PC-3 (cell line): ENCODE measurements around the gene HID1. TPM values are rescaled to one million over a fixed set of nuclear protein-coding genes. Genes with fewer than 3 reads are reported as not detected.
A peak's percentile ranks its signal among the peaks of the same experiment; 100 is the strongest.

ENCODE experiments used
- ATAC-seq: fragments of 200-7000 bp; cut with Tn5 transposase; 2 replicates; pipeline ENCODE4 v1.9.1; 2020; ENCODE audit warnings: mild to moderate bottlenecking, moderate library complexity
- BruUV-seq: library from RNA; stranded (reverse); fragments of 400-500 nt; replicated peaks from 2 replicates; lab custom pipeline; 2021; lab: Mats Ljungman, UMichigan
- CTCF ChIA-PET: fragments of 300-600 bp; sonication (Branson Sonifier 250); formaldehyde crosslinking; loops from one replicate; lab custom pipeline; 2022; ENCODE audit warnings: antibody characterized with exemption; lab: Charles Lee
- POLR2A ChIA-PET: fragments of 300-600 bp; sonication (Branson Sonifier 250); formaldehyde crosslinking; loops from one replicate; lab custom pipeline; 2022; ENCODE audit warnings: antibody characterized with exemption; ENCODE audit not compliant: unreplicated experiment; lab: Charles Lee
- DNase-seq: peaks from one replicate; pipeline ENCODE4 v3.0.0-alpha.2; 2015
- H2AFZ ChIP-seq: fragments of 300-600 bp; sonication (generic); 2 replicates; pipeline ENCODE4 v1.6.0; 2016; ENCODE audit warnings: antibody characterized with exemption, low read length
- H3F3A ChIP-seq: fragments of 300-600 bp; sonication (generic); one replicate; pipeline ENCODE4 v1.6.0; 2017; ENCODE audit warnings: antibody characterized with exemption, low read length, control low read depth, mild to moderate bottlenecking; ENCODE audit not compliant: unreplicated experiment
- H3K27ac ChIP-seq: fragments of 300-600 bp; sonication (generic); 2 replicates; pipeline ENCODE4 v1.5.1; 2016; ENCODE audit warnings: mild to moderate bottlenecking, low read length
- H3K27me3 ChIP-seq: fragments of 300-600 bp; sonication (generic); 2 replicates; pipeline ENCODE4 v1.6.1; 2016; ENCODE audit warnings: low read length, mixed read lengths
- H3K36me3 ChIP-seq: fragments of 300-600 bp; sonication (generic); 2 replicates; pipeline ENCODE4 v1.6.1; 2016; ENCODE audit warnings: low read depth, mixed run types, low read length, mixed read lengths
- H3K4me1 ChIP-seq: fragments of 300-600 bp; sonication (generic); 2 replicates; pipeline ENCODE4 v1.5.1; 2016; ENCODE audit warnings: low read length; ENCODE audit not compliant: insufficient read depth
- H3K4me2 ChIP-seq: fragments of 300-600 bp; sonication (generic); 2 replicates; pipeline ENCODE4 v1.6.0; 2016; ENCODE audit warnings: low read length
- H3K4me3 ChIP-seq: fragments of 300-600 bp; sonication (generic); 2 replicates; pipeline ENCODE4 v1.5.1; 2016; ENCODE audit warnings: mild to moderate bottlenecking, low read length, mixed read lengths
- H3K79me2 ChIP-seq: fragments of 300-600 bp; sonication (generic); 2 replicates; pipeline ENCODE4 v1.6.1; 2017; ENCODE audit warnings: low read length, mixed read lengths
- H3K9ac ChIP-seq: fragments of 300-600 bp; sonication (generic); 2 replicates; pipeline ENCODE4 v1.6.0; 2016; ENCODE audit warnings: mild to moderate bottlenecking, low read length
- H3K9me2 ChIP-seq: fragments of 300-600 bp; sonication (generic); replicated peaks from 2 replicates; pipeline ENCODE4 v1.6.1; 2016; ENCODE audit warnings: mixed run types, low read length, mixed read lengths
- H3K9me3 ChIP-seq: fragments of 300-600 bp; sonication (generic); 2 replicates; pipeline ENCODE4 v1.6.1; 2016; ENCODE audit warnings: low read length, mixed read lengths
- H4K20me1 ChIP-seq: fragments of 300-600 bp; sonication (generic); 2 replicates; pipeline ENCODE4 v1.6.1; 2016; ENCODE audit warnings: low read length, mixed read lengths
- EZH2 ChIP-seq: fragments of 300-600 bp; sonication (generic); IDR thresholded peaks from one replicate; pipeline ENCODE4 v1.6.1; 2017; ENCODE audit warnings: antibody characterized with exemption, mild to moderate bottlenecking, low read length; ENCODE audit not compliant: unreplicated experiment
- EZH2phosphoT487 ChIP-seq: fragments of 300-600 bp; sonication (generic); IDR thresholded peaks from 2 replicates; pipeline ENCODE4 v1.6.1; 2018; ENCODE audit warnings: mild to moderate bottlenecking, antibody characterized with exemption, low read length, borderline replicate concordance
- intact Hi-C: fragments of 100-400 bp; cut with micrococcal nuclease; formaldehyde crosslinking; loops from 2 replicates; pipeline ENCODE4 v1.9.0; 2023
- total RNA-seq: library from RNA; depleted of rRNA; stranded (reverse); fragments of >200 nt; gene quantifications from 2 replicates; pipeline ENCODE4 v1.2.3, GENCODE V29; 2014
- TF ChIP-seq, protein P1 (sequence below): fragments of 300-600 bp; sonication (generic); conservative IDR thresholded peaks from 2 replicates; pipeline ENCODE4 v1.5.1; 2017; ENCODE audit warnings: antibody characterized with exemption, low read depth, mild to moderate bottlenecking, low read length

Gene HID1
- total RNA-seq, 1 experiment from 2014 or later = 40.6 TPM

DNA sequence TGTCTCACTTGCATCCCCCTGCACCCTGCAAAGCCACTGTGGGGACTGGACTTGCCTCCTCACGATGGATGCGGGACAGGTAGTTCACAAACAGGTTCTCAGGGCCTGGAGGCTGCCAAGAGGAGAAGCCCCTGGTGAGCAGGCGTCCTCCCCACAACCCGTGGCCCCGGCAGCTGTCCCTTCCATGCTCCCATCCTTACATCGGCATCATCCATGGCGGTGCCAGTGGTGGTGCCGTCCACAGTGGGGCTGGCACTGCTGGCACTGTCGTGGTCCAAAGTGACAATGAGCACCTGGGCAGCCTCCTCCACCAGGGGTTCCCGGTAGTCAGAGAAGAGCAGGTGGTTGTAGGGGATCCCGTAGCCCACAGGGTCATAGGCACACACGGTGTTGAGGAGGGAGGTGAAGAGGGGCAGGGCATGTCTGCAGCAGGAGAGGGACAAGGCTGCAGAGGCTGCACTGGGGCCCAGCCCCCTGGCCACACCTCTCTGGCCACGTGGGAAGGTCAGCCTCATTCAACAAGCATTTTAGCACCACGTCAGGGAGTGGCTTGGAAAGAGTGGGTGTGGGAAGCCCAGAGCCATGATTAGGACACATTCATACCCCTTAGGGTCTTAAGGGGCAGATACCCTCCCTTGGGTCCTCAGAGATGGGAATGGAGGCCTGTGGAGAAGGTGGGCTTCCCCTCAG, 12.6 kb downstream of the HID1 start:
- POLR2A ChIA-PET = no interaction called here

DNA sequence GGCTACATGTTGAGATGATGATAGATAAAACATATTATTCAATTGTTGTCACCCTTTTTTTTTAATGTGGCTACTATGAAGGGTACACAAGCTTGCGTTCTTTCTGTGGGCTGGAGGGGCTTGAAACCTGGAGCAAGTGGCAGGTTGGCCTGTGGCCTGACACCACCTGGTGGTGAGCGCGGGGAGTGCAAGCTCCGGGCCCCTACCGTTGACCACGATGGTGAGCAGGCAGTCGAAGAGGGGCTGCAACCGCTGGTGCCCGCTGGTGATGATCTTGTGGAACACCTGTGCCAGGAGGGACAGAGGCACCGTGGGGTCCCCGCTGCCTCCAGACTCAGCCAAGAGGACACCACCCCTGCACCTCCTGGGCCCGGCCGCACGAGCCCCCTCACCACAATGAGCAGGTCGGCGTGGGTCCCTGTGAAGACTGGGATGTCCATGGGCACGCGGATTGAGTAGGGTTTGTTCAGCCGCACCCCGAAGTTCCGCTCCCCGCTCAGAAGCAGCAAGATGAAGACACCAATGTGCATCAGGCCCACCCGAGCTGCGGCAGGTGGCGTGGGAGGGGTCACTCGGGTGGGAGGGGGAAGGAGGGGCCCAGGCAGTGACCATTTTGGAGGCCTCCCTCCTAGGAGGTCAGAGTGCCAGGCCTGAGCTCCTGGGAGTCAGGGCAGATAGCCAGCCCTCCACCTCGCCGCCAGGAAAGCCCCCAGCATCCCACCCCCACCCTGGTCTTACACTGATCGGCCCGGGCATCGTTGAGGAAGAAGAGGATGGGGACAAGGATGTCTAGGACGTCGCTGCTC, 14.4 kb downstream of the HID1 start:
- Histone ChIP-seq H3K36me3 (no peaks in the 10 kb centered on the region), H3K27ac (no peak overlapping the region), H3K4me2 (no peak overlapping the region), H3K9me2 (no peaks in the 10 kb centered on the region), H3F3A (no peaks in the 10 kb centered on the region), H3K27me3 (no peaks in the 10 kb centered on the region), H3K4me1 (no peaks in the 10 kb centered on the region), H3K9ac (no peak overlapping the region), H3K9me3 (no peaks in the 10 kb centered on the region), H2AFZ (no peak overlapping the region), H3K4me3 (no peak overlapping the region), H3K79me2 (no peaks in the 10 kb centered on the region), H4K20me1 (no peaks in the 10 kb centered on the region)
- ATAC-seq = peak; percentile 39
- ChIA-PET POLR2A (no interaction called here), CTCF (interaction anchor here (0.5 to 1.6 kb wide), 5 partner anchors 14 to 1445 kb away, joined by 4 to 7 read pairs (median 5); partner anchors contain the start of genes HID1 and OTOP2)
- TSS peak; percentile 5 for BruUV-seq
- TF ChIP-seq EZH2phosphoT487 = no peak
- TF ChIP-seq, protein P1, sequence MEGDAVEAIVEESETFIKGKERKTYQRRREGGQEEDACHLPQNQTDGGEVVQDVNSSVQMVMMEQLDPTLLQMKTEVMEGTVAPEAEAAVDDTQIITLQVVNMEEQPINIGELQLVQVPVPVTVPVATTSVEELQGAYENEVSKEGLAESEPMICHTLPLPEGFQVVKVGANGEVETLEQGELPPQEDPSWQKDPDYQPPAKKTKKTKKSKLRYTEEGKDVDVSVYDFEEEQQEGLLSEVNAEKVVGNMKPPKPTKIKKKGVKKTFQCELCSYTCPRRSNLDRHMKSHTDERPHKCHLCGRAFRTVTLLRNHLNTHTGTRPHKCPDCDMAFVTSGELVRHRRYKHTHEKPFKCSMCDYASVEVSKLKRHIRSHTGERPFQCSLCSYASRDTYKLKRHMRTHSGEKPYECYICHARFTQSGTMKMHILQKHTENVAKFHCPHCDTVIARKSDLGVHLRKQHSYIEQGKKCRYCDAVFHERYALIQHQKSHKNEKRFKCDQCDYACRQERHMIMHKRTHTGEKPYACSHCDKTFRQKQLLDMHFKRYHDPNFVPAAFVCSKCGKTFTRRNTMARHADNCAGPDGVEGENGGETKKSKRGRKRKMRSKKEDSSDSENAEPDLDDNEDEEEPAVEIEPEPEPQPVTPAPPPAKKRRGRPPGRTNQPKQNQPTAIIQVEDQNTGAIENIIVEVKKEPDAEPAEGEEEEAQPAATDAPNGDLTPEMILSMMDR = peak; percentile 97
- intact Hi-C loops = loop anchor here (1.0 kb wide), 1 partner anchor 35 kb away; the partner anchor contains the start of gene USH1G
- DNase-seq = peak; percentile 84

More for the DNA sequence above, 12.6 kb downstream of the HID1 start:
- H3K36me3 ChIP-seq = no peaks in the 10 kb centered on the region
- no peaks in the 10 kb centered on the region for H3K79me2 ChIP-seq
- no peak overlapping the region for H3K27ac ChIP-seq
- H3K4me1 ChIP-seq = no peaks in the 10 kb centered on the region
- DNase-seq (no peak), ATAC-seq (no peak)
- no peak overlapping the region for H3K9ac ChIP-seq
- no peaks in the 10 kb centered on the region for H3K9me2 ChIP-seq
- CTCF ChIA-PET = interaction anchor here (0.6 kb wide), 1 partner anchor 29 kb away, joined by 3 read pairs; no protein-coding TSS in a partner anchor
- H3K4me2 ChIP-seq = no peak overlapping the region
- H3F3A ChIP-seq = no peaks in the 10 kb centered on the region
- H4K20me1 ChIP-seq = no peaks in the 10 kb centered on the region
- no TSS peak for BruUV-seq
- no peak overlapping the region for H2AFZ ChIP-seq
- TF ChIP-seq EZH2 (no peak), EZH2phosphoT487 (no peak)
- TF ChIP-seq, protein P1 = no peak
- H3K4me3 ChIP-seq = no peak overlapping the region
- intact Hi-C loops = loop anchor here (2.0 to 5.0 kb wide), 4 partner anchors 27 to 242 kb away; partner anchors contain the start of genes CDR2L and MRPL58
- no peaks in the 10 kb centered on the region for H3K9me3 ChIP-seq
- no peaks in the 10 kb centered on the region for H3K27me3 ChIP-seq
